Mammary epithelial cell (primary cell): Measurements from ENCODE around the gene ADRB1.

ENCODE experiments used
- EZH2 ChIP-seq: IDR thresholded peaks from 2 replicates; pipeline ENCODE4 v1.6.1; 2012; ENCODE audit warnings: low read length, inconsistent platforms, borderline replicate concordance
- TF ChIP-seq, protein P1 (sequence below), 2 donors: IDR thresholded peaks in 1 of 2; conservative IDR thresholded peaks in 1 of 2; 2 replicates each; pipeline ENCODE4 v1.5.1; 2011 to 2012; ENCODE audit warnings: inconsistent platforms in 2 of 2, low read length in 2 of 2, mild to moderate bottlenecking in 2 of 2, control low read depth in 1 of 2, low read depth in 1 of 2; ENCODE audit not compliant: insufficient read depth in 1 of 2; ENCODE audit errors: extremely low read depth in 1 of 2

DNA sequence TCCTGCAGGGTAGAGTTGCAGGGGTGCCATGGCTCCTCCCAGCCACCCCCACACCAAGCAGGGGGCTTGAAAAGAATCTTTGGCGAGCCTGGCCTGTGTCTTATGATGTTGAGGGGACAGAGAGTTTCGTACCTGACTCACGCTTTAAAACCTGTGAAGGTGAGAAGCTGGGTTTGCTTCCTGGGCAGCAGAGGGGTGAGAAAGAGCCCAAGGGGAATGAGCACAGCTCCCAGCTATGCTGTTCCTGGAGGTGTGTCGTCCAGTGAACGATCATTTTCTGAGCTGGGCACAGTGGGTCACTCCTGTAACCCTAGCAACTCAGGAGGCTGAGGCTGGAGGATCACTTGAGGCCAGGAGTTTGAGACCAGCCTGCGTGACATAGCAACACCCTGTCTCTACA is 13.5 kb upstream of the ADRB1 start:
- TF ChIP-seq, protein P1, sequence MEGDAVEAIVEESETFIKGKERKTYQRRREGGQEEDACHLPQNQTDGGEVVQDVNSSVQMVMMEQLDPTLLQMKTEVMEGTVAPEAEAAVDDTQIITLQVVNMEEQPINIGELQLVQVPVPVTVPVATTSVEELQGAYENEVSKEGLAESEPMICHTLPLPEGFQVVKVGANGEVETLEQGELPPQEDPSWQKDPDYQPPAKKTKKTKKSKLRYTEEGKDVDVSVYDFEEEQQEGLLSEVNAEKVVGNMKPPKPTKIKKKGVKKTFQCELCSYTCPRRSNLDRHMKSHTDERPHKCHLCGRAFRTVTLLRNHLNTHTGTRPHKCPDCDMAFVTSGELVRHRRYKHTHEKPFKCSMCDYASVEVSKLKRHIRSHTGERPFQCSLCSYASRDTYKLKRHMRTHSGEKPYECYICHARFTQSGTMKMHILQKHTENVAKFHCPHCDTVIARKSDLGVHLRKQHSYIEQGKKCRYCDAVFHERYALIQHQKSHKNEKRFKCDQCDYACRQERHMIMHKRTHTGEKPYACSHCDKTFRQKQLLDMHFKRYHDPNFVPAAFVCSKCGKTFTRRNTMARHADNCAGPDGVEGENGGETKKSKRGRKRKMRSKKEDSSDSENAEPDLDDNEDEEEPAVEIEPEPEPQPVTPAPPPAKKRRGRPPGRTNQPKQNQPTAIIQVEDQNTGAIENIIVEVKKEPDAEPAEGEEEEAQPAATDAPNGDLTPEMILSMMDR (conservative IDR thresholded peaks at IDR 0.05 in 1 of 2, IDR thresholded peaks at IDR 0.05 in 1 of 2; ENCODE audit: extremely low read depth in 1 of 2, insufficient read depth in 1 of 2, low read depth in 1 of 2, low read length in 2 of 2): no peak
- no peak for TF ChIP-seq EZH2
